Ovary (tissue), 9 donors: ENCODE measurements around the gene CXCL16. TPM values are rescaled to one million over a fixed set of nuclear protein-coding genes. Genes with fewer than 3 reads are reported as not detected.

ENCODE experiments used
- DNase-seq, 5 donors: peaks; one replicate each; pipeline ENCODE4 v3.0.0-alpha.2; 2019 to 2020
- H3K27ac ChIP-seq, 2 donors: fragments of 200-600 bp; one replicate each; pipeline versions ENCODE4 v1.5.1 to v1.8.0; 2019 to 2022
- H3K27me3 ChIP-seq: fragments of 200-600 bp; one replicate; pipeline ENCODE4 v1.8.0; 2022
- H3K36me3 ChIP-seq: fragments of 200-600 bp; sonication (generic); one replicate; pipeline ENCODE4 v1.5.1; 2019
- H3K4me1 ChIP-seq: one replicate; pipeline ENCODE4 v1.8.1; 2013; ENCODE audit warnings: mild to moderate bottlenecking, moderate library complexity; ENCODE audit not compliant: insufficient read depth
- H3K4me3 ChIP-seq: fragments of 200-600 bp; sonication (generic); one replicate; pipeline ENCODE4 v1.5.1; 2017
- H3K9me3 ChIP-seq, 2 donors: fragments of 200-600 bp in 1 of 2; sonication (generic) in 1 of 2; one replicate each; pipeline versions ENCODE4 v1.5.1 to v1.8.1; 2013 to 2019; ENCODE audit warnings: mild to moderate bottlenecking in 1 of 2, moderate library complexity in 1 of 2
- CTCF ChIP-seq, 3 donors: fragments of 450-650 bp in 2 of 3; fragments of 200-600 bp in 1 of 3; IDR thresholded peaks; one replicate each; pipeline versions ENCODE4 v1.5.1 to v1.8.0; 2016 to 2022; ENCODE audit warnings: antibody characterized with exemption in 3 of 3, mild to moderate bottlenecking in 1 of 3
- EP300 ChIP-seq: sonication (generic); formaldehyde crosslinking; IDR thresholded peaks from one replicate; pipeline ENCODE4 v1.6.1; 2017; ENCODE audit warnings: antibody characterized with exemption
- POLR2A ChIP-seq: fragments of 450-650 bp; IDR thresholded peaks from one replicate; pipeline ENCODE4 v1.6.1; 2017; ENCODE audit warnings: antibody characterized with exemption, mild to moderate bottlenecking, moderate library complexity
- WGBS, 3 donors: extraction: QIAGEN DNeasy Blood & Tissue Kit in 1 of 3; methylation state at CpG; one replicate each; pipeline versions ENCODE4 v1.1.5 to v1.1.7; 2013 to 2017; 5-methylcytosine and 5-hydroxymethylcytosine counted together
- intact Hi-C, 4 donors: fragments of 100-400 bp; cut with DNase I; formaldehyde crosslinking; loops; one replicate each; pipeline versions ENCODE4 v1.11.0 to v1.15.1; 2022 to 2023
- polyA plus RNA-seq, 2 donors: library from polyadenylated mRNA; stranded (reverse); fragments of 200-250 nt in 1 of 2; fragments of 350-450 nt in 1 of 2; fragmentation: Illumina TruSeq in 1 of 2; extraction: RNeasy Lipid Tissue Mini Kit (QIAGEN cat#74804) in 1 of 2; gene quantifications; one replicate each; pipeline ENCODE4 v1.2.3, GENCODE V29; 2013 to 2014
- total RNA-seq, 7 donors: library from RNA; depleted of rRNA in 2 of 7; stranded (reverse); fragments of >200 nt in 2 of 7; fragmentation: NEBNext Ultra II Directional in 3 of 7; extraction: Animal tissue kit (Norgen Biotek cat#: 25700) in 3 of 7; gene quantifications; one replicate each; pipeline versions ENCODE4 v1.1.0 to v1.2.4, GENCODE V29; 2016 to 2023
- donor health status: DM: no; HTN: no; CAD: no; lungs with moderate emphysema.
- donor health status: DM: no; HTN: no; CAD: no.
- donor health status: Bipolar disorder and iron deficiency.
- donor health status: DM: yes; HTN: yes; CAD: no.
- donor health status: DM: no; HTN: no; CAD: no.
- donor health status: DM: yes; HTN: yes; CAD: no.

The CXCL16 gene
- total and polyA plus RNA-seq, 9 donors, result 5.8 to 41.6 (median 16.8) TPM

DNA sequence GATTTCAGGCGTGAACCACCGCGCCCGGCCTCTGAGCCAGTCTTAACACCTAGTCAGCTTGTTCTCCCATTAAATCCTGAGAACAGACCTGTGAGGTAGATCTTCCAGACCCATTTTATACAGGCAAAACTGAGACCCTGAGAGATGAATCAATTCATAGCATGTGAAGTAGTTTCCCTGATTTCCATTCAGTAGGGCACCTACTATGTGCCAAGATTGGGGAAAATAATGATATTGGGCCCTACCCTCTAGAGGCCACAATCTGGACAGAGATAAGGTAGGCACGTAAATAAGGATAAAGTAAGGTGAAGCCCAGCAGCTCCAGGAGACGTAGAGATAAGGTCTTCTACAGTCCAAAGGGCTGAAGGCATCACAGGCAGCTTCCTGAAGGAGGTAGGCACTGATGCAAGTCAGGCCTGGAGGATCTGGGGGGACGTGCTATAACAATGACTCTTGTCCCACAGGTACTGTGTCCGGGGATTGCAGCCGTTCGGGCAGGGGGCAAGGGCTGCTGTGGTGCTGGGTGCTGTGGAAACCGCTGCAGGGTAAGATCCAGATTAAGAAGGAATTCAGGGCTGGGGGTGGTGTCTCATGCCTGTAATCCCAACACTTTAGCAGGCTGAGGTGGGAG, 40.7 kb upstream of the CXCL16 start:
- H3K4me3 ChIP-seq, result no peak overlapping the region
- H3K27me3 ChIP-seq, result no peaks in the 10 kb centered on the region
- intact Hi-C loops, result loop anchor here in 2 of 4 donors (10.0 kb wide), 2 partner anchors 46 to 274 kb away; partner anchors contain the start of genes CXCL16 (in 1 of the 2), MED11 (in 1 of the 2) and ZMYND15 (in 1 of the 2)
- peaks cover 3% of the 10 kb centered on the region for H3K4me1 ChIP-seq
- DNase-seq, result no peak
- no peaks in the 10 kb centered on the region for H3K36me3 ChIP-seq
- H3K27ac ChIP-seq, result no peak overlapping the region
- 72 to 86% (median 74%) methylated on average over 11 of the region's 11 CpGs for WGBS, 3 donors
- no peak for TF ChIP-seq POLR2A
- no peak for TF ChIP-seq EP300
- TF ChIP-seq CTCF (IDR thresholded peaks at IDR 0.05), result no peak
- no peaks in the 10 kb centered on the region for H3K9me3 ChIP-seq

DNA sequence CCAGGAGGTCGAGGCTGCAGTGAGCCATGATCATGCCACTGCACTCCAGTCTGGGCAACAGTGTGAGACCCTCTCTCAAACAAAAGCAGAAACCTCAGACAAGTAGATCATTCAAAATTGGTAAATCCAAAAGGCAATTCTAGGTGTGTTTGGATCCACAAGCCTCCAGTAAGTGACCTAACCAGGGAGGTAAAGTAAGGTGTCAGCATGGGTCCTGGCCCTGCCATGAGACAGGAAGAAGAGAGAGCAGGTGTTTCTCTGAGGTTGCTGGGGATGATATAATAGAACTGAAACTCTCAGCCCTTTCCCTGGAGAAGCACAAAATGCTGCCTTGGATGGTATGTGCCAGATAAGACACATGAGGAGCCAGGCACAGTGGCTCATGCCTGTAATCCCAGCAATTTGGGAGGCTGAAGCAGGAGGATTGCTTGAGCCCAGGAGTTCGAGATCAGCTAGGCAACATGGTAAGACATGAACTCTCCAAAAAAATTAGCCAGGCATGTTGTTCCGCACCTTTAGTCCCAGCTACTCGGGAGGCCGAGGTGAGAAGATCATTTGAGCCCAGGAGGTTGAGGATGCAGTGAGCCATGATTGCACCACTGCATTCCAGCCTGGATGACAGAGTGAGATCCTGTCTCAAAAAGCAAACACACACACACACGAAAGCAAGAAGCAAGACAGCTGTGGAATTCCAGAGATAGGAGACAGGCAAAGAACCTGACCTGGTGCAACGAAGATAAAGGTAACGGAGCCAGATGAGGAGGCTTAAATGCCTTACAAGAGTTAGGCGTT, 38.4 kb upstream of the CXCL16 start:
- intact Hi-C loops, result no loop called here
- no peak overlapping the region for H3K27ac ChIP-seq
- no peak for TF ChIP-seq POLR2A
- no peak for TF ChIP-seq CTCF (IDR thresholded peaks at IDR 0.05)
- H3K4me3 ChIP-seq, result no peak overlapping the region
- no peaks in the 10 kb centered on the region for H3K4me1 ChIP-seq
- no peak for DNase-seq
- no peaks in the 10 kb centered on the region for H3K27me3 ChIP-seq
- H3K36me3 ChIP-seq, result no peaks in the 10 kb centered on the region
- H3K9me3 ChIP-seq, result no peaks in the 10 kb centered on the region
- WGBS, 3 donors, result 54 to 63% (median 57%) methylated on average over 9 of the region's 9 CpGs

DNA sequence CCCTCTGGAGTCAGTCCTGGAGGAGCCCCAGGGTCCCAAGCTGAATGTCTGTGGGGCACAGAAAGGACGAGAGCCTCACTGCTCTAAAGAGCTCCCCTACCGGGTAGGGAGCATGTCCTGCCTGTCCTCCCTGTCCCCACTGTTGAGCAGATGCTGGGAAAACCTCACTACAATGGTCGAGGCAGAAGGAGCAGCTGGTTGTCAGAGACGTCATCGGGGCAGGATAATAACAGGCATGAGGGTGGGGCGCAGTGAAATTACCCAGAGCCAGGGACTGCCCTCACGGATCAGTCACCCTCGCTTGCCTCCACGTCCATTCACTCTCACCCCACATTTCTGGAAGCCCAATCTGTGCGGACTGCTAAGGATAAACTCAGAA, 32.5 kb upstream of the CXCL16 start:
- Histone ChIP-seq H3K36me3 (no peaks in the 10 kb centered on the region), H3K9me3 (no peaks in the 10 kb centered on the region), H3K27me3 (no peaks in the 10 kb centered on the region), H3K27ac (no peak overlapping the region), H3K4me3 (no peak overlapping the region), H3K4me1 (no peaks in the 10 kb centered on the region)
- intact Hi-C loops, result no loop called here
- TF ChIP-seq CTCF (IDR thresholded peaks at IDR 0.05) (no peak), POLR2A (no peak), EP300 (no peak)
- 54 to 73% (median 55%) methylated on average over 10 of the region's 10 CpGs for WGBS, 3 donors
- DNase-seq, result no peak

- 56 to 68% (median 58%) methylated on average over 13 of the region's 13 CpGs for WGBS, 3 donors
- DNase-seq, result no peak
- no peak within 1 kb of the TSS for H3K27ac ChIP-seq
Measured at GRCh38 chr17:4771519-4772234, 31.9 kb upstream of the CXCL16 start, which contains the start of gene TM4SF5. Gene TM4SF5 (plus strand): TSS chr17:4771886. CDS start chr17:4771923, 37 bp downstream.

More at GRCh38 chr17:4771519-4772234, 31.9 kb upstream of the CXCL16 start, which contains the start of gene TM4SF5:
- TF ChIP-seq EP300 (no peak), CTCF (IDR thresholded peaks at IDR 0.05) (no peak), POLR2A (no peak)
- Histone ChIP-seq H3K4me3 (no peak within 1 kb of the TSS), H3K36me3 (no peaks in the 10 kb centered on the region), H3K27me3 (no peaks in the 10 kb centered on the region), H3K9me3 (no peaks in the 10 kb centered on the region), H3K4me1 (no peaks in the 10 kb centered on the region)
- intact Hi-C loops, result no loop called here
